ENCODE results near the gene TCAF1.

The TCAF1 gene

DNA sequence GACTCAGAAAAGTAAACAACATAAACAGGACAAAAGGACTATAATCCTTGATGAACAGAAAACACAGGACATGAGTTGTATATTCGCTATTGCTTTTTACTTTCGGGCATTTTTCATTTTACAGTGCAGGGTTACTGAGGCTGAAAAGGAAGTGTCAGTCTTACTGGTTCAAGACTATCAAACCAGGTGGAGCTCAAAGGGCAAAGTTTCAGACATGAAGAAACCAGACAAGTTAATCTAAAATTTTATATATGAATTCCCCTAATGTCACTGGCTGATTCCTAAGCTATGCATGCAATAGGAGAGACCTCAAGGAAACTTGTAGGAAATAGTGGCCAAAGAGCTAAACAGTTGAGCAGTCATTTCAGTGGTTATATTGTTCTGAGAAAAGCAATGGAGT lies 11.4 kb downstream of the TCAF1 start:
- TF ChIP-seq, protein P1, sequence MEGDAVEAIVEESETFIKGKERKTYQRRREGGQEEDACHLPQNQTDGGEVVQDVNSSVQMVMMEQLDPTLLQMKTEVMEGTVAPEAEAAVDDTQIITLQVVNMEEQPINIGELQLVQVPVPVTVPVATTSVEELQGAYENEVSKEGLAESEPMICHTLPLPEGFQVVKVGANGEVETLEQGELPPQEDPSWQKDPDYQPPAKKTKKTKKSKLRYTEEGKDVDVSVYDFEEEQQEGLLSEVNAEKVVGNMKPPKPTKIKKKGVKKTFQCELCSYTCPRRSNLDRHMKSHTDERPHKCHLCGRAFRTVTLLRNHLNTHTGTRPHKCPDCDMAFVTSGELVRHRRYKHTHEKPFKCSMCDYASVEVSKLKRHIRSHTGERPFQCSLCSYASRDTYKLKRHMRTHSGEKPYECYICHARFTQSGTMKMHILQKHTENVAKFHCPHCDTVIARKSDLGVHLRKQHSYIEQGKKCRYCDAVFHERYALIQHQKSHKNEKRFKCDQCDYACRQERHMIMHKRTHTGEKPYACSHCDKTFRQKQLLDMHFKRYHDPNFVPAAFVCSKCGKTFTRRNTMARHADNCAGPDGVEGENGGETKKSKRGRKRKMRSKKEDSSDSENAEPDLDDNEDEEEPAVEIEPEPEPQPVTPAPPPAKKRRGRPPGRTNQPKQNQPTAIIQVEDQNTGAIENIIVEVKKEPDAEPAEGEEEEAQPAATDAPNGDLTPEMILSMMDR (IDR thresholded peaks at IDR 0.05): no peak
- no peak for TF ChIP-seq ZFX (IDR thresholded peaks at IDR 0.05; ENCODE audit: borderline replicate concordance)

DNA sequence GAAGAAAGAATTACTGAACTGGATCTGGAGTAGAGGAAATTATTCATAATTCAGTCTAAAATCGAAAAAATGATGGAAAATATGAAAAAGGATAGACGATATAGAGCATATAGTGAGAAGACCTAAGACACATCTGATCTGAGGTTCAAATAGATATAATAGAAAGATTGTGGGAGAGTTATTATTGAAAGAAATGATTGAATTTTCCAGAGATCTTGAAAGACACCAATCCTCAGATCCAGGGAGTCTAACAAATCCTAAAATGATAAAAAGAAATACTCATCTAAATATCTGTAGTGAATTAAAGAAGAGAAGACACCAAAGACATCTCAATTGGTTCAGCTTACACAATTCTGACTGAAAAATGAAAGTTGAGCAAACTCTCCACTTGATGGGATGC lies 12.9 kb downstream of the TCAF1 start:
- TF ChIP-seq, protein P1 (IDR thresholded peaks at IDR 0.05): no peak
- TF ChIP-seq ZFX (IDR thresholded peaks at IDR 0.05; ENCODE audit: borderline replicate concordance): no peak
- no peak overlapping the region for H3K27ac ChIP-seq

More for the DNA sequence above, 11.4 kb downstream of the TCAF1 start:
- no peak overlapping the region for H3K27ac ChIP-seq

DNA sequence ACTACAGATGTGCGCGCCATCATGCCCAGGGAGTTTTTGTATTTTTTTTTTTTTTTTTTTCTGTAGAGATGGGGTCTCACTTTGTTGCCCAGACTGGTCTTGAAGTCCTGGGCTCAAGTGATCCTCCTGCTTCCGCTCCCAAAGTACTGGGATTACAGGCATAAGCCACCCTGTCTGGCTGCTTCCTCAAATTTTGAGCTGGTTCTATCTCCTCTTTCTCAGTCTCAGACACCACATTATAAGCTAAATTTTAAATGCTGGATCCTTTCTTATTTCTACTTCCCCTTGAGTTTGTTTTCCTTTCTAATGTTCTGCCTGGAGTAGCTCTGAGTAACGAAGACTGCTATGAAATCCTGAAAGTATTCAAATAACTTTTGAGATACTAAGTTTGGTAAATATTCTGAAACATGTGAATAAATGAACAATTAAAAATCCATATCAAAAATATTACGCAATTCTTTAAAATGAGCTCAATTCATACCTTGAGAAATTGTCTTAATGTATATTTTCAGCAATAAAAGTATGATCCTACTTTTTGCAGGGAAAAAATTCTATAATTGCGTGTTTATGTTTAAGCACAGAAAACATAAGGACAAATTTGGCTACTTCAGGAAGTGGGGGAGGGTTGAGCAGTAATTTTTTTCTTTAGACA lies 15.0 kb downstream of the TCAF1 start:
- TF ChIP-seq, protein P1 (IDR thresholded peaks at IDR 0.05): no peak
- TF ChIP-seq ZFX (IDR thresholded peaks at IDR 0.05; ENCODE audit: borderline replicate concordance): no peak
- H3K27ac ChIP-seq: no peak overlapping the region

DNA sequence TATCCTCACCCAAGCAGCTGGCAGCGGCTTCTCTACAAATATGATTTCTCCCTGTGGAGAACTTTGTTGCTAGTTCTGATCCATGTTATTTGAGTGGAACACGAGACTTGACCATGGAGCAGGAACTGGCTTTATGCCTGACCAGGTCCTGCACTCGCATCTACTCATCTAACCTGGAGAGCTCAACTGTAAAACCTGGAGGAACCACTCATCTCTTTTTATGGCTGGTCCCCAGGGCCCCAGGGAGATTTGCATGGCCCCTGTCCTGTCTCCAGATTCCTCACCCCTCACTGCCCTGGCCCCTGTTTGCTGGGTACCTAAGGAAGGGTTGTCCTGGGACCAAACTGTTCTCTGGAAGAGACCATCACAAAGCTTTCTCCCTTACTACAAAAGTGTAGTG lies 16.0 kb downstream of the TCAF1 start:
- no peak for TF ChIP-seq ZFX (IDR thresholded peaks at IDR 0.05; ENCODE audit: borderline replicate concordance)
- TF ChIP-seq, protein P1 (IDR thresholded peaks at IDR 0.05): no peak
- H3K27ac ChIP-seq: no peak overlapping the region

DNA sequence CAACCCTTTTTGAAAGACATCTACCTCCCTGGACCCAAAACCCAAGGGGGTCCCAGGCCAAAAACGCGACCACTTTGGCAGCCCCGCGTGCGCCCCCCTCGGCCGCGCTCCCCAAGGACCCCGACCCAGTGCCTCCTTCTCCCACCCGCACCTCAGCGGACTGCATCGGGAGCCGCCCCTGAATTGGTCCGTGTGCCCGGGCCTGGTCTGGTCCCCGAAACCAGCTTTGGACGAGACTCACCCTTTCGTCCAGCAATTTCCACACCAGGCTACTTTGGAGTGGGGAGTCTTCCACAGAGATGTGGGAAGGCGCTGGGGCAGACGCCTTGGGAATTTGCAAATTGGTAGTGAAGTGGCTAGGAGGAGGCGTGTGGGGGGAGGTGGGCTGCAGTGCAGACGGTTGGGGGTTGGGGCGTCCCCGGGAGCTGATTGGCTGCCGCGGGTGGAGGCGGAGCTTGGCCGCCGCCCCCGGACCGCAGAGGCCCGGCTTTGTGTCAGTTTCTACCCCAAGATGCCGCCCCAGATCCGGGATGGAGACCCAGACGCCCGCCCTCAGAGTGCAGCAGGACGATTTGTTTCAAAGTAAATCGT lies 16.9 kb downstream of the TCAF1 start:
- no peak for TF ChIP-seq ZFX (IDR thresholded peaks at IDR 0.05; ENCODE audit: borderline replicate concordance)
- TF ChIP-seq, protein P1 (IDR thresholded peaks at IDR 0.05): no peak
- no peak overlapping the region for H3K27ac ChIP-seq

DNA sequence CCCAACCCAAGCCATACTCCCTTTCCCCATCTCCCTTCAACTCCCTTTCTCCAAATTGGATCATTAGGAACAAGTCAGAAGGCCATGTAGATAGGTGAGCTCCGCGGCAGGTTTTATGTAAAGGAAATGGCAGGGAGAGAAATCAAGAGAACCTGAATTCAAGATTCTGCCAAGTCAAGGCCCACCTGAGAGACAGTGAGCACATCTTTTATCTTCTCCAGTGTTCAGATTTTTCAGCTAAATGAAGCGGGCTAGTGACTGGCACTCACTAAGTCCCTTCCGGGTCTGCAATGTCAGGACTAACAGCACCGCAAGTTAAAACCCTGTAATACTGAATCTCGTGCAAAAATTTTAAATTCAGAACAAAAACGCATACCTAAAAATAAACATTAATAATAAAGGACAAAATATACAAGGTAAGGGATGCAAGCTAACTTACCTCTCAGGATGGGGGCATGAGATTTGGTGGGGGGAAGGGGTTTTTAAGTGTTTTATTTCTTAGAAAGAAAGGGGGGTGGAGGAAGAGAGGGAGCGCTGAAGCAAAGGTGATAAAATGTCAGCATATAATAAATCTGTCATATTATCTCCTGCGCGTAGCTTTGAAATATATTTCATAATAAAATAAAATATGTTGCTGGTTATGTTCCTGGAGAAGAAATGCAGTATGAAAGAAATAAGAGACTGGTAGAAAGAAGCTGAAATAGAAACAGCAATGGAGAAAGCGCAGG lies 17.6 kb downstream of the TCAF1 start:
- TF ChIP-seq ZFX (IDR thresholded peaks at IDR 0.05; ENCODE audit: borderline replicate concordance): no peak
- TF ChIP-seq, protein P1 (IDR thresholded peaks at IDR 0.05): no peak
- H3K27ac ChIP-seq: no peak overlapping the region

DNA sequence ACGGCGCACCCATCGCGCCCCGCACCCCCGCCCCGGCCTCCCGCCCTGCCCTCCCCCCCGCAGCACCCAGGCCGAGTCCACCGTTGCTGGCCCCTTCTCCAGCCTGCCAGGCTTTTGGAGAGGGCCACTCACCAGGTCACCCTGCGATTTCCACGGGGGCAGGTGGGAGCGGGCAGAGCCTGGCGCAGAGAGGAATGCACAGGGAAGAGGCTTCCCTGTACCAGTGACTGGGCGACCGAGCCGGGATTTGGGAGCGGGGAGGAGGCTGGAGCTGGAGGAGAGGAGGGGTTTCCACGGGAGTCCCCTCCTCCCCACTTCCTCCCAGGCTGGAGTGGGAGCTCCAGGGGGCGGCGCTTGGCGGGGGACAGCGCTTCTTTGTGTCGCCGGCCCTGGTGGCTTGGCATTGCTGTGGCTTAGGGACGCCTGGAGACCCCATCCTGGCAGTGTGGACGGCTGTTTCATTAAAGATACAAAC lies 19.3 kb downstream of the TCAF1 start:
- H3K27ac ChIP-seq: no peak overlapping the region
- TF ChIP-seq ZFX (IDR thresholded peaks at IDR 0.05; ENCODE audit: borderline replicate concordance): no peak
- TF ChIP-seq, protein P1 (IDR thresholded peaks at IDR 0.05): no peak
